CD4-positive, alpha-beta memory T cell (primary cell): ENCODE measurements around the gene FRRS1L. TPM values are rescaled to one million over a fixed set of nuclear protein-coding genes. Genes with fewer than 3 reads are reported as not detected.

Source experiments
- CTCF ChIA-PET: fragments of 350-600 bp; sonication (Branson Sonifier 250); formaldehyde crosslinking; loops from one replicate; lab custom pipeline; 2021; ENCODE audit warnings: inconsistent platforms; ENCODE audit not compliant: partially characterized antibody; lab: Charles Lee
- POLR2A ChIA-PET: fragments of 350-600 bp; sonication (Branson Sonifier 250); formaldehyde crosslinking; loops from one replicate; lab custom pipeline; 2021; ENCODE audit not compliant: partially characterized antibody; lab: Charles Lee
- DNase-seq, 5 donors: peaks; one replicate each; pipeline versions ENCODE4 v3.0.0 to v3.0.0-alpha.2; 2020 to 2022; ENCODE audit warnings: mixed read lengths in 1 of 5
- H3K27ac ChIP-seq: one replicate; pipeline ENCODE4 v1.7.0; 2013; ENCODE audit warnings: low read depth, low read length
- H3K27me3 ChIP-seq: 2 replicates; pipeline ENCODE4 v1.7.0; 2013; ENCODE audit warnings: mild to moderate bottlenecking, low read length, moderate library complexity; ENCODE audit not compliant: insufficient read depth
- H3K36me3 ChIP-seq: 2 replicates; pipeline ENCODE4 v1.7.0; 2013; ENCODE audit warnings: mild to moderate bottlenecking, low read length, moderate library complexity; ENCODE audit not compliant: insufficient read depth
- H3K4me1 ChIP-seq: 2 replicates; pipeline ENCODE4 v1.7.0; 2013; ENCODE audit warnings: mild to moderate bottlenecking, low read length, moderate library complexity; ENCODE audit not compliant: insufficient read depth
- H3K4me3 ChIP-seq, 2 donors: one replicate each; pipeline ENCODE4 v1.7.0; 2013; ENCODE audit warnings: low read length in 2 of 2, mild to moderate bottlenecking in 1 of 2
- H3K9me3 ChIP-seq, 2 donors: one replicate each; pipeline ENCODE4 v1.7.0; 2013; ENCODE audit warnings: low read length in 2 of 2, control low read depth in 1 of 2; ENCODE audit not compliant: control insufficient read depth in 1 of 2
- H3K27ac Mint-ChIP-seq, 7 donors: one replicate each; pipeline ENCODE4 v1.8.0; 2020 to 2021; ENCODE audit warnings: mixed read lengths in 7 of 7, mild to moderate bottlenecking in 6 of 7, inconsistent platforms in 3 of 7, moderate library complexity in 3 of 7
- H3K27me3 Mint-ChIP-seq, 2 donors: one replicate each; pipeline ENCODE4 v1.8.0; 2020 to 2021; ENCODE audit warnings: mixed read lengths in 2 of 2
- H3K36me3 Mint-ChIP-seq, 2 donors: one replicate each; pipeline ENCODE4 v1.8.0; 2020 to 2021; ENCODE audit warnings: mixed read lengths in 2 of 2, inconsistent platforms in 1 of 2, mild to moderate bottlenecking in 1 of 2
- H3K4me1 Mint-ChIP-seq, 4 donors: one replicate each; pipeline ENCODE4 v1.8.0; 2020 to 2021; ENCODE audit warnings: mixed read lengths in 4 of 4, mild to moderate bottlenecking in 1 of 4
- H3K4me3 Mint-ChIP-seq, 8 donors: one replicate each; pipeline ENCODE4 v1.8.0; 2020 to 2021; ENCODE audit warnings: mixed read lengths in 8 of 8, mild to moderate bottlenecking in 7 of 8, moderate library complexity in 6 of 8, inconsistent platforms in 3 of 8
- H3K9me3 Mint-ChIP-seq, 8 donors: one replicate each; pipeline ENCODE4 v1.8.0; 2020 to 2021; ENCODE audit warnings: mixed read lengths in 8 of 8, mild to moderate bottlenecking in 5 of 8, inconsistent platforms in 3 of 8, moderate library complexity in 1 of 8
- intact Hi-C: fragments of 100-400 bp; cut with micrococcal nuclease; formaldehyde crosslinking; loops from one replicate; pipeline ENCODE4 v1.15.1; 2023
- polyA plus RNA-seq, 2 donors: library from polyadenylated mRNA; unstranded; fragments of 300-500 nt; fragmentation: Illumina TruSeq; gene quantifications; one replicate each; pipeline ENCODE4 v1.2.3, GENCODE V29; 2021
- total RNA-seq, 2 experiments: library from RNA; stranded (reverse); gene quantifications; one replicate each; pipeline ENCODE4 v1.2.3, GENCODE V29; 2021

Gene FRRS1L
- total and polyA plus RNA-seq, 4 experiments from 2014 or later, result not detected

DNA sequence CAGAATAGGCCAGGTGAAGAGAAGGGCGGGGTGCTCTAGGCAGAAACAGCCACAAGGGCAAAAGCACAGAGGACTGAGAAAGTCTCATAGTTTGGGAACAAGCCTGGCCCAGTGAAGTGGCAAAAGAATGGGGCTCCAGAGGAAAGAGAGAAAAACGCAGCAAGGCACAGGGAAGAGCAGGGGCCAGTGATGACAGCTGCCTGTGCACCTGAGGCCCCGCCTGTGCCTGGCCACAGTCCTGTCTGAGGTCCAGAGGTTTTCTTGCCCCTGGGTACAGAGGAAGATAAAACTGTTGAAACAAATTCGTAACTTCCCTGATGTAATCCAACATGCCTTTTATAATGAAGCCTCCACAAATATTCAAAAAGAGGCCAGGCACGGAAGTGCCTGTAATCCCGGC is 22.0 kb downstream of the FRRS1L start:
- Mint-ChIP-seq H3K36me3 (no peaks in the 10 kb centered on the region), H3K27me3 (peaks cover 0 to 2% of the 10 kb centered on the region in 2 donors), H3K27ac (no peak overlapping the region), H3K4me3 (no peak overlapping the region), H3K4me1 (peaks cover 2 to 6% (median 5%) of the 10 kb centered on the region in 4 donors), H3K9me3 (no peaks in the 10 kb centered on the region)
- Histone ChIP-seq H3K9me3 (no peaks in the 10 kb centered on the region), H3K36me3 (no peaks in the 10 kb centered on the region), H3K4me1 (peaks cover 6% of the 10 kb centered on the region), H3K4me3 (no peak overlapping the region), H3K27ac (no peak overlapping the region), H3K27me3 (no peaks in the 10 kb centered on the region)
- ChIA-PET CTCF (no interaction called here), POLR2A (no interaction called here)
- intact Hi-C loops, result no loop called here
- no peak for DNase-seq

- Mint-ChIP-seq H3K27ac (no peak overlapping the region), H3K4me3 (no peak overlapping the region), H3K36me3 (no peaks in the 10 kb centered on the region), H3K27me3 (peaks cover 0 to 2% of the 10 kb centered on the region in 2 donors), H3K4me1 (peaks cover 2 to 6% (median 5%) of the 10 kb centered on the region in 4 donors), H3K9me3 (no peaks in the 10 kb centered on the region)
- intact Hi-C loops, result no loop called here
- peak in 1 of 5 donors; percentile 2 for DNase-seq
- Histone ChIP-seq H3K4me3 (no peak overlapping the region), H3K27me3 (no peaks in the 10 kb centered on the region), H3K27ac (no peak overlapping the region), H3K9me3 (no peaks in the 10 kb centered on the region), H3K4me1 (peaks cover 6% of the 10 kb centered on the region), H3K36me3 (no peaks in the 10 kb centered on the region)
- POLR2A ChIA-PET, result no interaction called here
- CTCF ChIA-PET, result no interaction called here
Measured at GRCh38 chr9:109143881-109144562, 23.0 kb downstream of the FRRS1L start.

- POLR2A ChIA-PET, result no interaction called here
- no peaks in the 10 kb centered on the region for H3K36me3 Mint-ChIP-seq
Measured at GRCh38 chr9:109141375-109141774, 25.7 kb downstream of the FRRS1L start.

DNA sequence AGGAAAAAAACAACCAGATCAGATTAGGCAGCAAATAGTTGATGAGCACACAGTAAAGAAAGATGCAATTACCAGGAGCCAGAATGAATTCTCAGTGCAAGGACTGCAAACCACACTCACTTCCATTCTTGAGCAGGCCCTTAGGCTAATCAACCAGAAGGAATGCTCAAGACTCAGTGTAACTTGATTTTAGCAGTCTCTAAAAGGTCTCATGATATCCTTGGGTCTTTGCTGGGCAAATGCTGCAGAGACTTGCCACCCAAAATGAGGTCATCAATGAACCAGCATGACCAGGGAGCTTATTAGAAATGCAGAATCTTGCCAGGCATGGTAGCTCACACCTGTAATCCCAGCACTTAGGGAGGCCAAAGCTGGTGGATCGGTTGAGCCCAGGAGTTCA is 27.2 kb downstream of the FRRS1L start:
- H3K4me1 ChIP-seq, result peaks cover 6% of the 10 kb centered on the region
- Mint-ChIP-seq H3K36me3 (no peaks in the 10 kb centered on the region), H3K9me3 (no peaks in the 10 kb centered on the region), H3K27ac (no peak overlapping the region), H3K27me3 (no peaks in the 10 kb centered on the region), H3K4me1 (peaks cover 2 to 6% (median 5%) of the 10 kb centered on the region in 4 donors), H3K4me3 (no peak overlapping the region)
- ChIA-PET POLR2A (no interaction called here), CTCF (no interaction called here)
- no peaks in the 10 kb centered on the region for H3K36me3 ChIP-seq
- H3K4me3 ChIP-seq, result no peak overlapping the region
- intact Hi-C loops, result no loop called here
- no peak overlapping the region for H3K27ac ChIP-seq
- H3K27me3 ChIP-seq, result no peaks in the 10 kb centered on the region
- no peak for DNase-seq
- H3K9me3 ChIP-seq, result no peaks in the 10 kb centered on the region

More at GRCh38 chr9:109141375-109141774, 25.7 kb downstream of the FRRS1L start:
- Histone ChIP-seq H3K27ac (no peak overlapping the region), H3K27me3 (no peaks in the 10 kb centered on the region), H3K36me3 (no peaks in the 10 kb centered on the region), H3K4me3 (no peak overlapping the region), H3K9me3 (no peaks in the 10 kb centered on the region), H3K4me1 (peaks cover 6% of the 10 kb centered on the region)
- H3K4me3 Mint-ChIP-seq, result no peak overlapping the region
- DNase-seq, result no peak
- intact Hi-C loops, result no loop called here
- no peaks in the 10 kb centered on the region for H3K27me3 Mint-ChIP-seq
- H3K9me3 Mint-ChIP-seq, result no peaks in the 10 kb centered on the region
- H3K27ac Mint-ChIP-seq, result peak overlapping the region in 1 of 7 donors; percentile 55
- CTCF ChIA-PET, result no interaction called here
- peaks cover 2 to 6% (median 5%) of the 10 kb centered on the region in 4 donors for H3K4me1 Mint-ChIP-seq

- CTCF ChIA-PET, result no interaction called here
- H3K27ac Mint-ChIP-seq, result no peak overlapping the region
Measured at GRCh38 chr9:109138421-109138820, 28.6 kb downstream of the FRRS1L start.

DNA sequence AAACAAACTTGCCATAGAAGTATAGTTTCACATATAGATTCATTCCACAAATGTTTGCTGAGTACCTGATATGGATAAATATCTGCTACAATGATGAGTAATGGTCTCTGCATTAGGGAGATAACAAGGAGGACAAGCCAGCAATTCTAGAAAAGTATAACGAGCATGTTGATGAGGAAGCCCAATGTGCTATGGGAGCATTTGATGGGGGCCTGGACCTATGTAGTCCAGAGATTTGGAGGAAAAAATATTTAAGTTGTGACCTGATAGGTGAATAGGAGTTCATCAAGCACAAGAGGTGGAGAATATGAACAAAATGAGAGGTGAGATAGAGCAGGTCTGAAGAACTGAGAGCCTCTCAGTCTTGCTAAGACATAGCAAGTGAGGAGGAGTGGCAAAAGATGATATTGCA is 32.9 kb downstream of the FRRS1L start:
- no peaks in the 10 kb centered on the region for H3K4me1 ChIP-seq
- ChIA-PET CTCF (interaction anchor here (0.7 kb wide), 1 partner anchor 44 kb away, joined by 3 read pairs; no protein-coding TSS in a partner anchor), POLR2A (no interaction called here)
- Mint-ChIP-seq H3K4me3 (no peak overlapping the region), H3K36me3 (no peaks in the 10 kb centered on the region), H3K27ac (no peak overlapping the region), H3K4me1 (peaks cover 0 to 5% (median under 1%) of the 10 kb centered on the region in 4 donors), H3K27me3 (no peaks in the 10 kb centered on the region), H3K9me3 (peaks cover 0 to 2% (median 0%) of the 10 kb centered on the region in 8 donors)
- H3K36me3 ChIP-seq, result no peaks in the 10 kb centered on the region
- H3K27me3 ChIP-seq, result no peaks in the 10 kb centered on the region
- no peak overlapping the region for H3K4me3 ChIP-seq
- H3K27ac ChIP-seq, result no peak overlapping the region
- no peak for DNase-seq
- no peaks in the 10 kb centered on the region for H3K9me3 ChIP-seq
- intact Hi-C loops, result no loop called here

More at GRCh38 chr9:109138421-109138820, 28.6 kb downstream of the FRRS1L start:
- Histone ChIP-seq H3K4me1 (no peaks in the 10 kb centered on the region), H3K27ac (no peak overlapping the region), H3K27me3 (no peaks in the 10 kb centered on the region), H3K36me3 (no peaks in the 10 kb centered on the region), H3K4me3 (no peak overlapping the region), H3K9me3 (no peaks in the 10 kb centered on the region)
- intact Hi-C loops, result no loop called here
- no peak overlapping the region for H3K4me3 Mint-ChIP-seq
- H3K27me3 Mint-ChIP-seq, result no peaks in the 10 kb centered on the region
- no peak for DNase-seq
- H3K4me1 Mint-ChIP-seq, result no peaks in the 10 kb centered on the region
- no peaks in the 10 kb centered on the region for H3K36me3 Mint-ChIP-seq
- POLR2A ChIA-PET, result interaction anchor here (0.5 kb wide), 1 partner anchor 1139 kb away, joined by 3 read pairs; no protein-coding TSS in a partner anchor
- H3K9me3 Mint-ChIP-seq, result peaks cover 0 to 2% (median 0%) of the 10 kb centered on the region in 8 donors

GRCh38 chr9:109133533-109133932 is 33.5 kb downstream of the FRRS1L start:
- Mint-ChIP-seq H3K27ac (no peak overlapping the region), H3K4me3 (no peak overlapping the region), H3K36me3 (no peaks in the 10 kb centered on the region), H3K9me3 (peaks cover 0 to 2% (median 0%) of the 10 kb centered on the region in 8 donors), H3K4me1 (peaks cover 0 to 5% (median under 1%) of the 10 kb centered on the region in 4 donors), H3K27me3 (no peaks in the 10 kb centered on the region)
- no peak for DNase-seq
- H3K4me3 ChIP-seq, result no peak overlapping the region
- no peaks in the 10 kb centered on the region for H3K36me3 ChIP-seq
- H3K4me1 ChIP-seq, result no peaks in the 10 kb centered on the region
- H3K27me3 ChIP-seq, result no peaks in the 10 kb centered on the region
- ChIA-PET POLR2A (no interaction called here), CTCF (no interaction called here)
- no peak overlapping the region for H3K27ac ChIP-seq
- no peaks in the 10 kb centered on the region for H3K9me3 ChIP-seq
- intact Hi-C loops, result no loop called here
